ENCODE results near the gene ISCU.
A peak's percentile ranks its signal among the peaks of the same experiment; 100 is the strongest.

ISCU gene

GRCh38 chr12:108562348-108563135 lies at the start of gene ISCU:
ISCU (plus strand) TSS chr12:108562596; CDS start chr12:108562623, 27 bp downstream.
- peak; percentile 99 for DNase-seq (ENCODE audit: low spot score)

- no peak for DNase-seq (ENCODE audit: low spot score)
Measured at GRCh38 chr12:108514468-108514972, 47.9 kb upstream of the ISCU start.

- peak; percentile 100 for DNase-seq (ENCODE audit: low spot score)
Measured at GRCh38 chr12:108514973-108515814, 47.2 kb upstream of the ISCU start, which contains the start of gene FICD. FICD (plus strand) TSS chr12:108515277; CDS start chr12:108516973, 1,696 bp downstream.

- DNase-seq (ENCODE audit: low spot score), result no peak
Measured at GRCh38 chr12:108515916-108516315, 46.5 kb upstream of the ISCU start.

- no peak for DNase-seq (ENCODE audit: low spot score)
Measured at GRCh38 chr12:108516511-108517275, 45.7 kb upstream of the ISCU start.

- DNase-seq (ENCODE audit: low spot score), result no peak
Measured at GRCh38 chr12:108517288-108518100, 44.9 kb upstream of the ISCU start.

GRCh38 chr12:108518101-108518715 lies 44.2 kb upstream of the ISCU start:
- DNase-seq (ENCODE audit: low spot score), result no peak

- DNase-seq (ENCODE audit: low spot score), result no peak
Measured at GRCh38 chr12:108518716-108519496, 43.5 kb upstream of the ISCU start.

- DNase-seq (ENCODE audit: low spot score), result no peak
Measured at GRCh38 chr12:108519558-108519957, 42.8 kb upstream of the ISCU start.

- DNase-seq (ENCODE audit: low spot score), result peak; percentile 68
Measured at GRCh38 chr12:108523365-108523764, 39.0 kb upstream of the ISCU start.

GRCh38 chr12:108525681-108526080 lies 36.7 kb upstream of the ISCU start:
- DNase-seq (ENCODE audit: low spot score), result no peak

GRCh38 chr12:108526482-108527165 lies 35.8 kb upstream of the ISCU start:
- no peak for DNase-seq (ENCODE audit: low spot score)

- DNase-seq (ENCODE audit: low spot score), result no peak
Measured at GRCh38 chr12:108527166-108527496, 35.3 kb upstream of the ISCU start.

- no peak for DNase-seq (ENCODE audit: low spot score)
Measured at GRCh38 chr12:108530161-108530560, 32.2 kb upstream of the ISCU start.

- no peak for DNase-seq (ENCODE audit: low spot score)
Measured at GRCh38 chr12:108531929-108532848, 30.2 kb upstream of the ISCU start.

- no peak for DNase-seq (ENCODE audit: low spot score)
Measured at GRCh38 chr12:108538146-108538545, 24.2 kb upstream of the ISCU start.

- no peak for DNase-seq (ENCODE audit: low spot score)
Measured at GRCh38 chr12:108538616-108539195, 23.7 kb upstream of the ISCU start.

GRCh38 chr12:108542320-108542719 lies 20.1 kb upstream of the ISCU start:
- DNase-seq (ENCODE audit: low spot score), result no peak

Measured in Ammon's horn (tissue), 1 donor.